Right kidney (tissue), 1 donor: ENCODE results near the gene EIF1AD.
A peak's percentile ranks its signal among the peaks of the same experiment; 100 is the strongest.
"Not testable (repeated sequence)": the region's sequence is repeated elsewhere in the genome, so short reads cannot be mapped to it uniquely, and the experiment has no call there.

Source experiments
- DNase-seq: peaks from one replicate; pipeline ENCODE4 v3.0.0-alpha.2; 2016

The EIF1AD gene

DNA sequence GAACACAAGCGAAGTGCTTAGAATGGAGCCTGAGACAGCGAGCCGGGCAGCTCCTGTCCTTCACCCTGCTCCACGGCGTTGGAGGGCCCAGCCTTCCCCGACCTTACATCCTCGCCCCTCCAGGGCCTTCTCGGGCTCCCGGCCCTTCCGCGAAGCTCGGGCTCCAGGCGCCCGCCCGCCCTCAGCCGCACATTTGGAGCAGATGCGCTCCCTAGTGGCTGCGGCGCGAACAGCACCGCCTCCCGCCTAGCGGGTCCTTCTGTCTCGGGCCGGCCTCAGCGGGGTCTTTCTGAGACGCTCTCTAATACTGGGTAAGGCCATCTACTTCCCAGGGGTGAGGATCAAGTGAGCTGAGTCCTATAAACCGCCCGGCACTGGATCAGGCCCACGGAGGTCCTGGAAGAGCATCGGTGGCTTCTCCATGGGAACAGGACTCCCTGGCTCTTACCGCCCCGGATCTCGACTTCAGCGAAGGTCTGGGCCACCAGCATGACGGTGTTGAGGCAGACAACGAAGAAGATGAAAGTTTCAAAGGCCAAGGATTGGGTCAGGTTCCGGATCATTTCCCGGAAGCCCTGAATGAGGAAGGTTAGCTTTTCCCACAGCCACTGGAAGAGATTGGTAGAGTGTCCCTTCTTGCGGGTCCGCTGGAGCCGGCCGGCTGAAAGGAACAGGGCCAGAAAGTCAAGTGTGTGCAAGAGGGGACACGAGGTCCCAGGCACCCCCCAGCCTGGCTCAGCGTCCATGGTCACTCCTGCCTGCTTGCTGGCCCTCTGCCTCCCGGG, 20.6 kb upstream of the EIF1AD start:
- peak; percentile 78 for DNase-seq

DNA sequence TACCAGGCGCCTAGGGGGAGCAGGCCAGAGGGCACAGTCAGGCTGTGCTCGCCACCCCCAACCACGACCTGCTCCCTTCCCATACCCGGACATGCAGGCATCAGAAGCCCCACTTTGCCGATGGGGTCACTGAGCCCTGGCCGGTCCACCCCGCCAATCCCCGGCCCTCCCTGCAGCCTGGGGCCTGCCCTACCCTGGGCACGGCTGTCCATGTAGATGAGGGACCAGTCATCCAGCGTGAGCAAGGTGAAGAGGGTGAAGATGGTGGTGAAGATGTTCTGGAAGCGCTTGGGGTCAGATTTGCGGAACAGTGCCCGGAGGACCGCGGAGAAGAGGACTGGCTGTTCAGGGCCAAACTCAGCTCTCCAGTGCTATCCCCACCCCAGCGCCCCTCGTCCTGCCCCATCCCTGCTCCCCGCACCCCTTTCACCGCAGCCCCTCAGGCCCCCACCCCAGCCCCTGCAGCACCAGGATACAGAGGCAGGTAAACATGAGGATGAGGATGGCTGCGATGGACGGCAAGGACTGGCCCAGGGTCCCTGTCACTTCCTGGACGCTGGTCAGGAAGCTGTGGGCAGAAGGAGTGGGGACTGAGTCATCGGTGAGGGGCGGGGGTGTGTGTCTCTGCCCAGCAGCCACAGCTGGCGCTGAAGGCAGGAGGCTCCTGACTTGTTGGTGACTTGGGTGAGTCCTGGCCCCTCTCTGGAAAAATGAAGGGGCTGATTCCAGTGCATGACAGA, 18.8 kb upstream of the EIF1AD start:
- no peak for DNase-seq

DNA sequence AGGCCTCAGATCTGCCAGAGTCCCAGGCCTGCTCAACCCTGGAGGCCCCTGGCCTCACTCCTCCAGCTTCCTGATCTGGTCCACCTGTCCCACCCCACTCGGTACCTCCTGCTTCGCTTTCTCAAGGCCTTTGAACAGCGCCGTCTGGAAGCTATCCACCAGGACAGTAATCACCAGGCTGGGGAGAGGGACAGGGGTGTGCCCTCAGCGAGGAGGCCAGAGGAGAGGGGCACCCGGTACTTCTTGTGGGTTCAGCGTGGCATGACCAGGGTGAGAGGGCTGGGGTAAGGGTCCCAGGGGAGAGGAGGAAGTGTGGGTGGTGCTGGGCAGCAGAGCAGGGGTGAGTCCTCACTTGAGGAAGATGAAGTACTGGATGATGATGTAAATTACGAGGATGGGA, 18.3 kb upstream of the EIF1AD start:
- no peak for DNase-seq

DNA sequence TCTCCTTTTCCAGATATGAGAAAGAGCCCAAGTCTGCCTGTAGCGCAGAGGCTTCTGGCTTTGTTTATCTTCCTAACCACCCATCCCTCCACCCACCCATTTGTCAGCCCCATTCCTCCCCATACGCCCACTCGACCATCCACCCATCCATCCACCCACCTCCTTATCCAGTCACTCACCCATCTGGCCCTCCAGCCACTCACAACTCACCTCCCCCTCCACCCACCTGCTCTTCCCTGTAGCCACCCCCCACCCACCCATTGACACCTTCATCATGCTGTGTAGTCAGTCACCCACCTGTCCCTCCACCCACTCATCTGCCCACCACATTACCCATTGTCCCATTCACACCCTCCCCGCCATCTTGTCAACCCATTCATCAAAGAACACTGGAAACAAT, 15.4 kb upstream of the EIF1AD start:
- no peak for DNase-seq

DNA sequence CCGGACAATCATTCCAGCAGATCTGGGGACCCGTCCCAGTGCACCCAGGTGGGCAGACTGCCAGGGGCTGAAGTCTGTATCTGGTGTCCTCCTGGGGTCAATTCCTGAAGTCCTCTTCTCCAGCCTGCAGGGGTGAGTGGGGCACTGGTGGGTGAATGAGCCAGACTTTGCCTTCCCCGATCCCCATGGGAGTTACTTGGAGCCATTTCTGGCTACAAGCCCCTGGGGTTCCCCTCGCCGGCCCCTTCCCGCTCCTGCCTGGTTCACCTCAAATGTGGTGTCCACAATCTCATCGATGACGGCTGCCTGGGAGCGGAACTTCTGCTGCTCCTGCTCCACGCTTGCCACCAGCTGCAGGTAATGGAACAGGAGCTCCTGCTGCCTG, 14.8 kb upstream of the EIF1AD start:
- DNase-seq, result no peak

DNA sequence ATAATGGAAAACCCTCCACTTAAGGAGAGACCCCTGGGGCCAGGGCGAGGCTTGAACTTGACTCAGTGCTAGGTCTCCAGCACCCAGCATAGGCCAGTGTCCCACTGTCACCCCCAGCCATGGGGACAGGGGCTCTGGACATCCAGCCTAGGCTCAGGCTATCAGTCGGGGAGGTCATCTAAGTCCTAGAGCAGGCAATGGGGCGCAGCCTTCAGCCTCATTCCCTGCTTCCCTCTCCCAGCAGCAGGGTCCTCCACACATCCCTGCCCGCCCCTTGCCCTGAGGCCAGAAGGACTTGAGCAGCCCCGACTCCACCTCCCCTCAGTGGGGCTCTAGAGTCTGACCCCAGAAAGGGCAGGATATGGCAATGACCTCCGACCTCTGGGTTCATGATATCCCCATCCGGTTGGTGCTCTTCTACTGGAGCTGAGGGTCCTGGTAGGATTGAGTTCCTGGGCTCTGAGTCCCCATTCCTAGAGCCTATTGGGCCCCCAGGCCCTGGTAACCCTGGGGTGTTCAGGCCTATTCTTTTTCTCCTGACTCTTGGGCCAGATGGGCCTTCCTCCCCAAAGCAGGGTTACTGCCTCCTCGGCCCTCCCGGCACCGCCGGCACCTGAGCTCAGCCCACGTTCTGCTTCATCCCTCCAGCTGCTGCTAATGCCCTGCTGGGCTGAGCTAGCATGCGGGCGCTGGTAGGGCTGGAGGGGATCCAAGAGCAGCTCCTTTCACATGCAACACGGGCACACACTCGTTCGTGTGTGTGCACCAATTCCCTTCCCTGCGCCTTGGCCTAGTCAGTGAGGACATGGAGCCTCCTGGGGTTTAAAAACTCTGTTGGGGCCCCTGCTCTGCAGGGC, 14.2 kb upstream of the EIF1AD start:
- DNase-seq, result no peak

DNA sequence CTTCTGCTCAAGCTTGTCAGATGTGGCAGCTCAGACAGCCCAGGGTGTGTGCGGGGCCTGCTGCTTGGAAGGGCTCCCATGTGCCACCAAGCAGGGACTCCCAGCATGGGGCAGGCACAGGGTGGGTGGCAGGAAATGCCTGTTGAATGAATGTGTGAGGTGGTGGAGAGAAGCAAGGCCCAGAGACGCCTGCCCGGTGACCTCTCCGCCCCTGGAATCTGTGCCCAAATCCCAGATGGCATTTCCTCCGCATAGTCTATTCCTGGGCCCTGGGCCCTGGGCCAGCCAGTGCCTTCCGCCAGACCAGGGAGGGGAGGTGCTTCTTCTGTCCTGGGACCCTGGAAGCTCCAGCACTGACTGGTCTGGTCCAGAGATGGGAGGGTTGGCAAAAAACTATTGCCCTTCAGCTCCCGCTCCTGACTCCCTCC, 13.5 kb upstream of the EIF1AD start:
- no peak for DNase-seq

DNA sequence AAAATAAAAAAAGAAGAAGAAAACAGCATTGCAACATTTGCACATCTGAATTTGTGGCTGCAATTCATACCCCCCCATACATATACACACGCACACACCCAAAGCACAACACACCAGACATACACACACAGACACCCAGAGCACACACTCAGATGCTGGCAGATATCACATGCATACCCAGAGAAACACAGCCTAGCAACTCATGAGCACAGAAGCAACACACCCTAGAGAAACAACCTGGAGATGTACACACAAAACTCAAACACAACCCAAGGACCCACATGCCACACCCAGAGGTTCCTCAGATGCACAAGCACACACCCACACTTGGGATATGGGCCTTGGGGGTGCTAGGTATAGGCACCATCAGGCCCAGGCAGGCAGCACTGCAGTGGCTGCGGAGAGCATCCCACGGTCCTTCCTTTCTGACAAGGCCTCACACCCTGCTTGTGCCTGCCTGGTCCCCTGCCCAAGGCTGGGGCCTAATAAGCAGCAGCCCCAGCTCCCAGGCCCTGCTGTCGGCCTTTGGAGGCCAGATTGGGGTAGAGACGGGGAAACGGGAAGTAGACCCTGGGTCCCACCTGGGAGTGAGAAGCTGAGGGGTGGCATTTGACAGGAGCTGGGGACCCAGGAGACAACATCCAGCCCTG, 13.0 kb upstream of the EIF1AD start:
- no peak for DNase-seq

DNA sequence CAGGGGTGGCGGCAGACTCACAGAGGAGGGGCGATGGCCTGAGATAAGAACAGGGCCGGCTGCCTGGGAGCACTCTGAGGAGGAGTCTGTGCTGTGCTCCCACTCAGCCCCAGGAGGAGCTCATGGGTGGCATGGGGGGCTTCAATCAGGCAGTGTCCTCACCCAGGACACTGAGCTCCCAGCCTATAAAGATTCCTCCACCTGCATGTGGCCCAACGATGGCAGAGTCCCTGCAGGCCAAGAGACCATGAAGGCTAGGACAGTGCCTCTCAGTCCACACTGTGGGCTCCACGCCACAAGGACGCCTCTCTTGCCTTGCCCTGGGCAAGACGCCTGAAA, 11.8 kb upstream of the EIF1AD start:
- DNase-seq, result no peak

DNA sequence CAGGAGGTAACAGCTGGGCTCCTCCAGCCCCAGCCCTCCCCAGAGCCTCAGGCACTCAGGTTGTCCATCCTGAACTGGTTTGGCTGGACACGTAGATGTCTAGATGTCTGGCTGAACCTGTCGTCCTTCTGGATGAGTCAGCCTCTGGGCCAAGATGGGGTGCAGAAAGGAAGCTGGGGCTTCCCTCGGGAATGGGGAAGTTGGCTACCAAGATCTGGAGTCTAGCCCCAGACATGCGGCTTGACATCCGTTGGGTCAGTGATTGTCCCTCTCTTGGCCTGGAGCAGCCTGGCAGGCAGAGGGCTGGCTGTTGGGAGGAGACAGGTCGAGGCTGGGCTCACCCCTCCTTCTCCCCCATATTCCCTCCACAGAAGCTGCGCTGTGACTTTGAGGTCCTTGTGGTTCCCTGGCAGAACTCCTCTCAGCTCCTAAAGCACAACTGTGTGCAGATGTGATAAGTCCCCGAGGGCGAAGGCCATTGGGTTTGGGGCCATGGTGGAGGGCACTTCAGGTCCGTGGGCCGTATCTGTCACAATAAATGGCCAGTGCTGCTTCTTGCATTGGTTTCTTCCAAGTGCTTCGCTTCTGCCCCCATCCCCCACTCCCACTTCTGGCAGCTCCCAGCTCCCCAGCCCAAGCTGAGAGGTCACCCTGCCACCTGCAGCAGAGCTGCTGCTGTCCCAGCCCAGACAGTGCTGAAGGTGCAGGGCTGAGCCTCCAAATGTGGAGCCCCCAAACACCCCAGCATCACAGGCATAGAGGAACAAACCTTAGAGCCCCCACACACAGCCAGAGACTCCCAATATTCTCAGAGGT, 11.2 kb upstream of the EIF1AD start:
- DNase-seq, result no peak

DNA sequence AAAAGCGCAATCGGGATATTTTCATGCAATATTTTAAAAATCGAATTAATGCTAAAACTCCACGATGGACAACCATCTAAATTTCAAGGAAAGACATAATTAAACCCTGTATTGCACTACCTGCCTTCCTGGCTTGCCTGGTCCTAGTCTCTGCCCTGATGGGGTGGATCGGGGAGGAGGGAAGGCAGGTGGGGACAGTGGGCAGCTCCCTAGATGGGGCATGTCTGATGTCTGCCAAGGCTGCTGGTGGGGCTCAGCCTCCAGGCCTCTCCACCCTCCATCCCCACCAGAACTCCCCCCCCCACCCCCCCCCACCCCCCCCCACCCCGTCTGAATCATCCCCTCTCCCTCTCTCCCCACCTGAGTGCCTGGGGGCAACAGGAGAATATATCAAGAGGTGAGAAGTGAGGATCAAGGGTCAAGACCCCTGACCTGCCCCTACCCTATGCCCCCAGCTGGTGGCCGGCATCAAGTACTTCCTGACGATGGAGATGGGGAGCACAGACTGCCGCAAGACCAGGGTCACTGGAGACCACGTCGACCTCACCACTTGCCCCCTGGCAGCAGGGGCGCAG, 10.5 kb upstream of the EIF1AD start:
- no peak for DNase-seq

DNA sequence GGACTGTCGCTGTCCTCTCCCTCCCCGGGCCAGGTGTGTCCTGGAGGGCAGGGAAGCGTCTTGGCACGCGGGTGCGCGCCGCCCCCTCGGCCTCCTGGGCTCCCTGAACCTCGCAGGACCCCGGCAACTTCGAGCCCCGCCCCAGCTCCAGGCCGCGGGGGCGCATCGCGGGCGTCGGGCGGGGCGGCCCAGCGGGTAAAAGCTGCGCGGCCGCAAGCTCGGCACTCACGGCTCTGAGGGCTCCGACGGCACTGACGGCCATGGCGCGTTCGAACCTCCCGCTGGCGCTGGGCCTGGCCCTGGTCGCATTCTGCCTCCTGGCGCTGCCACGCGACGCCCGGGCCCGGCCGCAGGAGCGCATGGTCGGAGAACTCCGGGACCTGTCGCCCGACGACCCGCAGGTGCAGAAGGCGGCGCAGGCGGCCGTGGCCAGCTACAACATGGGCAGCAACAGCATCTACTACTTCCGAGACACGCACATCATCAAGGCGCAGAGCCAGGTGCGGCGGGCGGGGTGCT, 9.9 kb upstream of the EIF1AD start, which contains the start of gene CST6:
Gene CST6 (plus strand): TSS at position 224 of the 519 bp plus-strand sequence. CDS start 37 bp downstream, at position 261.
- DNase-seq, result peak; percentile 43

DNA sequence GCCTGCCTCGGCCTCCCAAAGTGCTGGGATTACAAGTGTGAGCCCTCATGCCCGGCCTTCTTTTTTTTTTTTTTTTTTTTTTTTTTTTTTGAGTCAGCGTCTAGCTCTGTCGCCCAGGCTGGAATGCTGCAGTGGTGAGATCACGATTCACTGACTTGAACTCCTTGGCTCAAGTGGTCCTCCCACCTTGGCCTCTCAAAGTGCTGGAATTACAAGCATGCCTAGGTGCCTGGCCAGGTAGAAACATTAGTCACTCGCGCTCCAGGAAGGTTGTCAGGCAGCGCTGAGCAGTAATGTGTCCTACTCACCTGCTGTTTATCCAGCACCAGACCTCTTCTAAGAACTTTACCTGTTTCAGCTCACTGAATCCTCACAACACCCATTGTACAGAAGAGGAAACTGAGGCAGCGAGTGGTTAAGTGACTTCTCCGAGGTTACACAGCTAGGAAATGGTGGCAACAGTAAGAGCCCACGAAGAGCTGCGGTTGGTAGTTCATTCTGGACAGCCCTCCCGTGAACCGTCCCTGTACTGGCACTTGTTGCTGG, 9.4 kb upstream of the EIF1AD start:
- no peak for DNase-seq

DNA sequence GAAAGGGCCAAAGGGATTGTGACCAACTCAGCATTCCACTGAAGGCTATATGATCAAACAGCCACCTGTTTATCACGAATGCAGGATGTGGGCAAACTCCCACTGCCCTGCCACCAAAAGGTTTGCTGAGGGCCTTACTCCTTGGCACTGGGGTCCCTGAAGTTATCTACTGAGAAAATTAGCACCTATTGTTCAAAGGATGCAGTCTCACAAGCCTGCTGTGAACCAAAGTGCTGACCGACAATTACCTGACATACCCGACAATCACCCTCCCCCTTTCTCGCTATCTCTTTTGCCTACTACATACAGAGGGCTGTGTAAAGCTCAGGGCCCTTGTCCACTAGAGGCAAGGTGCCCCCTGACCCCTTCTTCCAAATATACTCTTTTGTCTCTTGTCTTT, 8.1 kb upstream of the EIF1AD start:
- not testable (repeated sequence) for DNase-seq

DNA sequence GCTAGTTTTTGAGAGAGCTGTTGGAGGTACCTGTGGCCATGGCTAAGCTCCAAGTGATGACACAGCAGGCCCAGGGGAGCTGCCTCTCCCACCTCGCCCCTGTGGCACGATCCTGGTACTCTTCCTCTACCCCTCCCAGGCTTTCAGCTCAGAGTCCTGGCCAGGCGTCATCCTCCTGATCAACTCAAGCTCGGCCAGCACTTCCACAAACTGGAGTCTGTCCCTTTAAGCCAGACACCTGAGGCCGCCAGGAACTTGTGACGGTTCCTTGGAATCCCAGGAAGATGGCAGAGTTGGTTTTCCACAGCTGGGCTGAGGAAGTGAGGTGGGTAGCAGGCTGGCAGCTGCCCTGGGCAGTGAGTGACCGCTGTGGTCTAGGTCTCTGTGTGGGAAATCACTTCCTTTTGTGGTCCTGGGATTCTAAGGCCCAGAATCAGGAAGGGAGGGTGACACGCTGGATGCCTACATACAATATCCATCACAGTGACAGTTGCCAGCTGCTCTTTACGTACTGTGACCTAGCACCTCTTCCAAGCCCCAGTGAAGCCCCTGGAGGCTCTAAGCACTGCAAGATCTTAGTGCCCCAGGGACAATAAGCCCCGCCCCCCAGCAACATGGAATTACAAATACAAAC, 6.6 kb upstream of the EIF1AD start:
- DNase-seq, result no peak

DNA sequence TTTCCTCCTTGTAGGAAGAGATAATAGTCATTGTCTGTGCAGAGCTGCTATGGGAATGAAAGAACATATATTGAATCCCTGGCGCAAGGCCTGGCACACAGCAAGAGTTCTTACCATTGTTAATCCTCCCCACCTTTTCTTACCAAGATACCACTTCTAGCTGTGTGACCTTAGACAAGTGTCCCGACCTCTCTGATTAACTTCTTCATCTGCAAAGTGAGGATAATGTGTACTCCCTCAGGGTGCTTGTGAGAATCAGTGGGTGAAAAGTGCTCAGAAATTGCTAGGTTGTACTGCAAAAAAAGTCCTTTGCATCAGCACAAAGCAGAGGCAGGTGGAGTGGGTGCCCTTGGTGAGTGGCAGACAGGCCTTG, 6.1 kb upstream of the EIF1AD start:
- no peak for DNase-seq

DNA sequence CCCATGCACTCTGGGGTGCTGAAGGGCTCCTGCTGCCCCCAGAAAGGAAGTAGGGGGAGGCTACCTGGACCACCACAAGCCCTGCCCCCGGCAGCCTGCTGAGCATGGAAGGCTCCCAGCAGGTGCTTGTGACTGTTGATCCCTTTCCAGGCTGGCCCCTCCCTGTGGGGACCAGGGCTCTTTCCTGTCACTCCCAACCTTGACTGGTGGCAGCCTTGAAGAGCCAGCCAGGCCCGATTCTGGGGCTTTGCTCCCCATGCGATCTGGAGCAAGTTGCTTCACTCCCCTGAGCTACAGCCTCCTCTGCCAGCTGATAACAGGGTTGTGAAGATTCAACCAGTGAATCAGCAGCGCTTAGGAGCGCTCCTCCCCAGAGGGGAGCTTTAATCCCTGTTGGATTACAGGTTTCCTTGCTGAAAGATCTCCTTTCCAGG, 5.3 kb upstream of the EIF1AD start:
- no peak for DNase-seq

DNA sequence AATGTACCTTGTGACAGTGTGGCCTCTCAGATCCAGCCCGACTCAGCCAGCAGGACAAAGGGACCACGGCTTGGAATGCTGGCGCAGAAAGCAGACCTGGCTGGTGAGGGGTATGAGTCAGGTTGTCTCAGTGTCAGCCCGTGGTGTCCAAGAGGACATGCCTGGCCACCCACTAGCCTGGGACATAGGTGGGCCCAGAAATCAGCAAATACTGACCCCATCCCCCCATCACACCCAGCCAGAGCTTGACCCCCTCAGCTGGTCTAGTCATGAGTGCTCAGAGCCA, 4.9 kb upstream of the EIF1AD start:
- DNase-seq, result no peak

DNA sequence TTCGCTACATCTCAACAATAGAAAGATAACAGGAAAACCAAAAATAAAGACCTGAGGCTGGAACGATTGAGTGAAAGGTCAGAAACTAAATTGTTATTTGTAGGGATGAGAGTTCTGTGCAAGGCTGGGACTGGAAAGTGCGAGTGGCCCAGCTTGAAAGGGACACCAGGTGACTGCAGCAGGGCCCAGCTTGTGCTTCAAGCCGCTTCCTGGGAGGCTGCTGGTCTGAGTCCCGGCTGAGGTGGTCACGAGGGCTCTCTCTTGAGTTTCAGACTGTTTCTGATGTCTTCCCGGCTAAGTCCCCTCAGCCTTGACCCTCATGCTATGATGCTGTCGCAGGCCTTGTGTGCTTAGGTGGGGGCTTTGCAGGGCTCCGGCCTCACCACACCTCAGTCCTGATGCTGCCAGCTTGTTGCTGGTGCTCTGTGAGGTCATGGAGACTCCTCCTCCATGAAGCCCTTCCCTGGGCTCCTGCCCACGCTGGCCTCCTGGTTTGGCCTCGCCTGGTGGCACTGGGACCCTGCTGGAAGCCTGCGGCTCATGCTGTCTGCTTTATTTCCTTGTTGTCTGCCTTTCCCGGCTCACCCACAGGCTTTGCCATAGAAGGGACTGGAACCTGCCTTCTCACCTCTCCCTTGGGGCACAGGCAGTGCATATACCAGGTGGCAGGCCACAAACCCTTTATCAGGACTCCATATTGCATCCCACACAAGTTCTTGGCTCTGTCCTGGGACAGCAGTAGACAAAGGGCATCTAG, 4.4 kb upstream of the EIF1AD start:
- DNase-seq, result no peak

DNA sequence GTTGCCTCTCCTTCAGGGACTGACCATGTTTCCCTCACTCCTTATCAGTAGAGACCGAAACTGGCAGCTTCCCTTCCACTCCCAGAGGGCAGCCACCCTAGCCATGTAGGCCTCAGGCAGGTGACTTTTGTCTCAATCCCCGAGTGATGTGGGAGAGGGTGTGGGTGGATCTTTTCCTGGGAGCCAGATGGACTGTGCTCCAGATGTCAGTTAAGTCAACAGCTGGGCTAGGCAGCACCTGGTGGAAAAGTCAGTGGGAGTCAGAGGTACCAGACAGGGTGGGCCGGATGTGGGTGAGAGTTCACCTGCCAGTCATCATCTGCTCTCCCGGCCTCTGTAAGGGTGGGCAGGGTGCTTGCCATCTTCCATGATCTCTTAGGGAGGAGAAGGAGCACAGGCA, 2.2 kb upstream of the EIF1AD start:
- DNase-seq, result no peak
